T-helper 22 cell (primary cell): Measurements from ENCODE around the gene NAB1.
A peak's percentile ranks its signal among the peaks of the same experiment; 100 is the strongest.
"Not testable (repeated sequence)": the region's sequence is repeated elsewhere in the genome, so short reads cannot be mapped to it uniquely, and the experiment has no call there.

Experiments used
- DNase-seq: peaks from one replicate; pipeline ENCODE4 v3.0.0-alpha.2; 2020; ENCODE audit warnings: low read depth

Gene NAB1

DNA sequence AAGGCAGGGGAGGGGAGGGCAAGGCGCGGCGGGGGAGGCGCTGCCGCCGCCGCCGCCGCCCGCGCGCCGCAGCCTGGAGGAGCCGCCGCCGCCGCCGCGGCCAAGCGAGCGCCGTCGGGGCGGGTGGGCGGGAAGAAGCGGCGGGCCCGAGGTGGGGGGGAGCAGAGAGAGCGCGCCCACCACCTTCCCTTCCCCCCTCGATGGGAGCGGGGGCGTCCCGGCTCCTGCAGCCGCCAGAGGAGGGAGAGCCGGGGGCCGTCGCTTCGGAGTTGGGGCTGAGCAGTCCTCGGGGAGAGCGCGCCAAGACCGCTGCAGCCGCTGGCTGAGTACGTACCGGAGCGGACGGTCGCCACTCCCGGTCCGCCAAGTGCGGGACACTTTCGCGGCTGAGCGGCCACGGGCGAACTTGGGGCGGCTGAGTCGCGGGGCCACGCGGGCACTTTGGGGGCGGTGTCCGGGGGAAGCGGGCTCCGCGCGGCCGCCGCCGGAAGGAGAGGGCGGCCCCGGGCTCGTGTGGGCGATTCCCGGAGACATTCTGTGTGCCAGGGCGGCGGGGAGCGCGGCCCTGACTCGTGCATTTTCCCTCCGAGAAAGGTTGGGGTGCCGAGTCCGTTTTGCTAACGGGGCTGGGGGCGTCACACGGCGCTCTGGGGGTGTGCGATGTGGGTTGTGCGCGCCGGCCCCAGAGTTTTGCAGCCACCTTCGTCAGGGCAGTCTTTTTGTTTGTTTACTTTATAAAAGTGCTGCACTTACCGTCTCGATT is at the start of gene NAB1:
Gene NAB1 (plus strand): TSS at position 49 of the 763 bp plus-strand sequence. CDS start 10,094 bp downstream, outside the sequence.
- peak; percentile 47 for DNase-seq

GRCh38 chr2:190599546-190600220 is 49.2 kb upstream of the NAB1 start:
- no peak for DNase-seq

GRCh38 chr2:190600293-190601103 is 48.4 kb upstream of the NAB1 start:
- DNase-seq: no peak

DNA sequence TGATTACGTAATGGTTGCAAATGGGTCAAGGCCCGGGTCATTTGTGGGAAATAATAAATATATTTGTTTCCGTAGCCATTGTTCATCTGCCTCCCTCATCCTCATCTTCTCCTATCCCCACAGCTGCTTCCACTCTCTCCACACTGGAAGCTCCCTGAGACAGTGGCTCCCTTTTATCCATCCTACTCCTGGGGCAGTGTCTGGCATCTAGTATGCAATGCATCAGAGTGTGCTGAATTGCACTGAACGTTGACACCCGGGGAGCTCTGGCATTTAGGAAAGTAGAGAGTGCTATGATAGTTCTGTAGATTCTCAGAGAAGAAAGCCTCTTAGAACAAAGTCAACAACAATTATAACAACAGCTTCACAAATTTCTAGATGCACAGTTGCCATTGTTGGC is 45.5 kb upstream of the NAB1 start:
- DNase-seq: no peak

- DNase-seq: no peak
These were observed 41.8 kb upstream of the NAB1 start for GRCh38 chr2:190607014-190607597.

- no peak for DNase-seq
These were observed 41.1 kb upstream of the NAB1 start for GRCh38 chr2:190607657-190608357.

- DNase-seq: not testable (repeated sequence)
These were observed 40.0 kb upstream of the NAB1 start for GRCh38 chr2:190608863-190609262.

- not testable (repeated sequence) for DNase-seq
These were observed 39.5 kb upstream of the NAB1 start for GRCh38 chr2:190609397-190609796.

- not testable (repeated sequence) for DNase-seq
These were observed 38.4 kb upstream of the NAB1 start for GRCh38 chr2:190610528-190610927.

- no peak for DNase-seq
These were observed 33.2 kb upstream of the NAB1 start for GRCh38 chr2:190615555-190616200.

GRCh38 chr2:190618030-190618429 is 30.9 kb upstream of the NAB1 start:
- DNase-seq: no peak

DNA sequence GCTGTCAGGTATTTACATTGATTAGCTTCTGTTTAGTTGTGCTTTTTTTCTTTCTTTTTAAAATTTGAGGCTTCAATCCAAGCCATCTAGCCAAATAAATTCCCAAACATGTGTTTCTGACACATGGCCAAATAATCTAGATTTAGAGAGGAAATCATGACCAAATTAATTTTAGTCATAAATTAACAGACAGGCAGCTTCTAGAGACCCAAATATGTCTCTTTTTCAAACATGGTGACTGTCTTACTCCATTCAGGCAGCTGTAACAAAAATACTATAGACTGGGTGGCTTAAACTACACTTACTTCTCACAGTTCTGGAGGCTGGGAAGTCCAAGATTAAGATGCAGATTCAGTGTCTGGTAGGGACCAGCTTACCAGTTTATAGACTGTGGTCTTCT is 23.2 kb upstream of the NAB1 start:
- DNase-seq: no peak

DNA sequence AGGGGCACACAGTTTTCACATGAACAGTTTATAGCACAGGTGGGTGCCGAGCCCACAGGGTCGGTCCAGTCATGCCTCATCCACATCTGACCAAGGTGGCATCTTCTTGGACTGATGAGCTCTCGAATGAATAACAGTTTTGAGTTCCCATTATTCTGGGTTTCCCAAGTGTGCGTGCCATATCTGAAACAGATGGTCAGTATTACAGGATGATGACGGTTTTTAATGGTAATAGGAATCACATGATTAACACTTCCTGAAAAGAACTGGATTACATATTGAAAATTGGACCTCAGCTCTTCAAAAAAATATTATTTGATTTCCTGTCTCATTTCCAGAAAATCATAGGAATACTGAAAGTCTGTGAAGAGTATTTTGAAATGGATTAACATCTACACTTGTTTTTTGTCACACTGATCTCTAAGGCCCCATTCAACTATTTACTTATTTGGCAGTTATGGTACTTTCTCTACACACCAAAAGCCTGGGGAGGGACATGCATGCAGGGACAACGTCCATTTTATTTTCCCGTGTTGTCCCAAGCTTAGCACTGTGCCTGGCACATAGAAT is 22.2 kb upstream of the NAB1 start:
- DNase-seq: no peak

DNA sequence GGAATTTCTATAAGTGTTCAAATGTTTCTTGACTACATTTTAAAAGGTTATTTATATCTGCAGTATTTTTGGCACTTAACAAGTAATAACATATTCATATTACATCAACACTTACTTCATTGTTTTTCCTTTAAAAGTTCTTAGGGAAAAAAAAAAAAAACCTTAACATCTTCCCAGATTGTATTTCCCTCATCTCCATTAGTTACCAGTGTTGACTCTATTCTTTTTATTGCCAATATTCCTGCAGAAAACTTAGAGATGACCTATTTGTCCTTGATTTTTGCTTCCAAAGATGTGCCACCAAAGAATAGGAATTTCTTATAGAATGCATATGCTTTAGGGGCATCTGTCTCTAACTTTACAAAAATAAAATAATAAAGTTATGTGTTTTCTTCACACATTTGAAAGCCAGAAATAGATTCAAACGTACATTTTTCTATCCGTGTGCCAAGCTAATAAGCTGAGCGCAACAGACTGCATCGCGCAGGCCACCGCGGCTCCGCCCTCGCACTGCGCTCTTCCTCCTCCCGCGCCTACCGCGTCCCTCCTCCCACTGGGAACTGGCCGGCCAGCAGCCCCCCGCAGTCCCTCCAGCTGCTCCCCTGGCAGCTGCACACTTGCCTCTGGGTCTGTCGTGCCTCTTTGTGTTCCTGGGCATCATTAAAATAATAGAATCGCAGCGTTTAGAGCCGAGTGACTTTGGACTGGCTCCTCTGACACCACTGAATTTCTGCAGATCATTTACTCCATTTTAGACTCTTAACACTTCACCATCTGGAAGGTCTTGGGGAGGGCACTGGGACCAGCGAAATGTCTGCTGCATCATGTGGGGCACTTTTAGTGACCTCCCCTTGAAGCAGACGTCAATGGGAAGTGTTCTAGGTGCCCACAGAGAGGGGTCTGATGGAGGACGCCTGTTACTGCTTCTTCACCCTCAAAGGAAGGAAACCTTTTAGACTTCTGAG is 21.2 kb upstream of the NAB1 start:
- no peak for DNase-seq

GRCh38 chr2:190628591-190629319 is 20.1 kb upstream of the NAB1 start:
- DNase-seq: no peak

DNA sequence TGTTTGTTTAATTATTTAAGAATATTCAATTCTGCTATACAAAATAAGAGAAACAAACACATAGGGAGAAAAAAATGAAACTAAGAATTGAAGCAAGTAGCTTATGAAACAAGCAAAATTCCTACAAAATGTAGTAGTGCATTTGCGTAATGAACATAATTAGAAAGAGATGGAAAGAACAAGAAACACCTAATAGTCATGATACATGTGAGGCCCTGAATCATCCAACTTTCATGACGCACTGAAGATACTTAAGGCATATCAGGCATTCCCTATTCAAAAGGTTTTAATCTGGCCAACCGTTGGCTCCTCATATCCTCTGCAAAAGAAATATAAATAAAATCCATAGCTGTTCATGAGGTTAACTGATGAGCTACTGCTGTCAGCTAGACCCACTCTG is 14.5 kb upstream of the NAB1 start:
- DNase-seq: no peak

GRCh38 chr2:190635781-190636180 is 13.1 kb upstream of the NAB1 start:
- no peak for DNase-seq

DNA sequence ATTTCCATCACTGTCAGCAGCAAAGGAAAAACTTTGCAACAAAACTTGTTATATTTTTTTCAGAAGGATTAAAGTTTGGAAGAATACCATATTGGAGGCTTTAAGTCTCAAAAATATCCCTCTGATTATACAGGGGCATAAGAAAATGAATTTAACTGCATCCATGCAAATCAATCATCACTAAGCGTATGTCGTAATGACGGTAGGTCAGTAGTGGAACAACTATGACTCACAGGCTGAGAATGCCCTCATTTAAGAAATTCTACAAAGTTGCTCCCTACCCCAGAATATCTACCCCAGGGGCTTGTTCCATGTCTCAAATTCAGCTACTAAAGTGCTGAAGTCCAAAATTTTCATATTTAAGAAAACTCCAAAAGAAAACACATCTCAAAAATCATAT is 12.5 kb upstream of the NAB1 start:
- DNase-seq: no peak

- no peak for DNase-seq
These were observed 11.6 kb upstream of the NAB1 start for GRCh38 chr2:190637281-190637734.
